NCI-H2227 (cell line): ENCODE measurements around the gene PCOLCE2.

Source experiments
- DNase-seq: peaks from one replicate; lab custom pipeline; 2025; ENCODE audit not compliant: unreplicated experiment; lab: John Stamatoyannopoulos, UW

Gene PCOLCE2

GRCh38 chr3:142817356-142817755 lies 71.5 kb downstream of the PCOLCE2 start:
- DNase-seq = no peak

- no peak for DNase-seq
These were observed 73.1 kb downstream of the PCOLCE2 start for GRCh38 chr3:142815803-142816202.

- no peak for DNase-seq
These were observed 79.6 kb downstream of the PCOLCE2 start for GRCh38 chr3:142809259-142809658.

- DNase-seq = no peak
These were observed 80.6 kb downstream of the PCOLCE2 start for GRCh38 chr3:142808103-142808917.

- DNase-seq = no peak
These were observed 86.0 kb downstream of the PCOLCE2 start for GRCh38 chr3:142802891-142803290.

GRCh38 chr3:142801746-142802145 lies 87.1 kb downstream of the PCOLCE2 start:
- DNase-seq = no peak

- DNase-seq = no peak
These were observed 92.1 kb downstream of the PCOLCE2 start for GRCh38 chr3:142796823-142797222.

GRCh38 chr3:142795332-142795731 lies 93.6 kb downstream of the PCOLCE2 start:
- no peak for DNase-seq

- DNase-seq = no peak
These were observed 94.4 kb downstream of the PCOLCE2 start for GRCh38 chr3:142794508-142794907.

- DNase-seq = no peak
These were observed 101.2 kb downstream of the PCOLCE2 start for GRCh38 chr3:142787719-142788118.

- no peak for DNase-seq
These were observed 102.9 kb downstream of the PCOLCE2 start for GRCh38 chr3:142785996-142786395.

GRCh38 chr3:142784228-142784627 lies 104.7 kb downstream of the PCOLCE2 start:
- DNase-seq = no peak

GRCh38 chr3:142782616-142783015 lies 106.3 kb downstream of the PCOLCE2 start:
- no peak for DNase-seq

- no peak for DNase-seq
These were observed 109.3 kb downstream of the PCOLCE2 start for GRCh38 chr3:142779591-142779990.

GRCh38 chr3:142778541-142778940 lies 110.3 kb downstream of the PCOLCE2 start:
- no peak for DNase-seq

GRCh38 chr3:142777927-142778326 lies 111.0 kb downstream of the PCOLCE2 start:
- no peak for DNase-seq

GRCh38 chr3:142768338-142768737 lies 120.5 kb downstream of the PCOLCE2 start:
- no peak for DNase-seq
